K562 (cell line): ENCODE measurements around the gene NLRP12. TPM values are rescaled to one million over a fixed set of nuclear protein-coding genes. Genes with fewer than 3 reads are reported as not detected.

Experiments used
- ATAC-seq: fragments of 200-7000 bp; cut with Tn5 transposase; 3 replicates; pipeline ENCODE4 v1.9.1; 2020; ENCODE audit warnings: moderate library complexity
- BruUV-seq: library from RNA; stranded (reverse); fragments of 400-500 nt; replicated peaks from 2 replicates; lab custom pipeline; 2021; lab: Mats Ljungman, UMichigan
- CTCF ChIA-PET: fragments of 300-600 bp; formaldehyde crosslinking; extraction: SDS; loops from one replicate; lab custom pipeline; 2021; ENCODE audit warnings: low intra/inter-chr PET ratio; lab: Yijun Ruan, JAX
- POLR2A ChIA-PET: fragments of 300-600, 350-650 bp; sonication (Branson Sonifier 250); formaldehyde crosslinking; extraction: SDS; loops from one replicate; lab custom pipeline; 2021; ENCODE audit warnings: antibody characterized with exemption, inconsistent platforms; lab: Yijun Ruan, JAX
- DNase-seq, 4 experiments: peaks; one replicate each; pipeline versions ENCODE4 v3.0.0 to v3.0.0-alpha.2; 2011 to 2018; ENCODE audit warnings: low spot score in 3 of 4, mixed read lengths in 3 of 4; ENCODE audit errors: extremely low read depth in 1 of 4
- FAIRE-seq: peaks from 2 replicates; lab custom pipeline; 2011; peaks lifted over from hg19 to GRCh38; lab: Jason Lieb, UNC
- H2AFZ ChIP-seq: 2 replicates; pipeline ENCODE4 v1.6.0; 2011; ENCODE audit warnings: low read depth, low read length, control low read depth, inconsistent platforms
- H3K27ac ChIP-seq: fragments of 200-600 bp; 3 replicates; pipeline ENCODE4 v1.8.0; 2011; ENCODE audit warnings: low read depth, mild to moderate bottlenecking, control low read depth, inconsistent platforms, low read length, moderate library complexity, mixed read lengths; ENCODE audit errors: extremely low read depth
- H3K27me3 ChIP-seq, 2 experiments: fragments of 300-600 bp in 1 of 2; 2 replicates in 1 of 2; 3 replicates in 1 of 2; pipeline versions ENCODE4 v1.6.0 to v1.8.0; 2011; ENCODE audit warnings: inconsistent platforms in 2 of 2, low read length in 2 of 2, mild to moderate bottlenecking in 1 of 2, mixed read lengths in 1 of 2, moderate library complexity in 1 of 2; ENCODE audit not compliant: control insufficient read depth in 2 of 2, insufficient read depth in 2 of 2
- H3K36me3 ChIP-seq: fragments of 300-600 bp; 3 replicates; pipeline ENCODE4 v1.8.0; 2011; ENCODE audit warnings: mild to moderate bottlenecking, low read length, inconsistent platforms; ENCODE audit not compliant: control insufficient read depth, insufficient read depth
- H3K4me1 ChIP-seq, 2 experiments: fragments of 200-600 bp in 1 of 2; replicated peaks in 1 of 2; 2 replicates in 1 of 2; 3 replicates in 1 of 2; pipeline versions ENCODE4 v1.5.1 to v1.8.0; 2011; ENCODE audit warnings: inconsistent platforms in 2 of 2, low read length in 2 of 2, mild to moderate bottlenecking in 1 of 2, mixed read lengths in 1 of 2, moderate library complexity in 1 of 2; ENCODE audit not compliant: control insufficient read depth in 2 of 2, insufficient read depth in 2 of 2
- H3K4me2 ChIP-seq: 2 replicates; pipeline ENCODE4 v1.6.1; 2011; ENCODE audit warnings: low read length, control low read depth, inconsistent platforms, mixed read lengths; ENCODE audit not compliant: insufficient read depth
- H3K4me3 ChIP-seq: fragments of 200-600 bp; sonication (generic), shearing (Covaris generic); 2 replicates; pipeline ENCODE4 v1.5.1; 2016; ENCODE audit warnings: control low read depth, inconsistent platforms
- H3K79me2 ChIP-seq: fragments of 200-600 bp; 3 replicates; pipeline ENCODE4 v1.8.0; 2011; ENCODE audit warnings: low read length, inconsistent platforms; ENCODE audit not compliant: control insufficient read depth, insufficient read depth
- H3K9ac ChIP-seq, 2 experiments: 2 replicates each; pipeline versions ENCODE4 v1.6.0 to v1.6.1; 2011; ENCODE audit warnings: low read depth in 2 of 2, low read length in 2 of 2, control low read depth in 1 of 2, inconsistent platforms in 1 of 2, mild to moderate bottlenecking in 1 of 2, mixed read lengths in 1 of 2; ENCODE audit not compliant: insufficient read depth in 1 of 2
- H3K9me1 ChIP-seq: one replicate; pipeline ENCODE4 v1.6.0; 2011; ENCODE audit warnings: inconsistent platforms, mild to moderate bottlenecking, low read length, moderate library complexity; ENCODE audit not compliant: control insufficient read depth, insufficient read depth
- H3K9me3 ChIP-seq: replicated peaks from 2 replicates; pipeline ENCODE4 v1.5.1; 2011; ENCODE audit warnings: low read depth, low read length, inconsistent platforms; ENCODE audit not compliant: control insufficient read depth, insufficient read depth
- H4K20me1 ChIP-seq: replicated peaks from 2 replicates; pipeline ENCODE4 v1.6.1; 2011; ENCODE audit warnings: low read length, inconsistent platforms, mixed read lengths; ENCODE audit not compliant: control insufficient read depth, insufficient read depth
- ARID4B ChIP-seq: sonication (generic); formaldehyde crosslinking; IDR thresholded peaks from 2 replicates; pipeline ENCODE4 v1.8.0; 2022; ENCODE audit warnings: mild to moderate bottlenecking, missing genetic modification reagents
- LARP7 ChIP-seq: fragments of 450-650 bp; IDR thresholded peaks from 2 replicates; pipeline ENCODE4 v1.6.1; 2016
- LEF1 ChIP-seq: fragments of 450-650 bp; IDR thresholded peaks from 2 replicates; pipeline ENCODE4 v1.6.1; 2016; ENCODE audit warnings: mild to moderate bottlenecking
- WGBS: fragments of 100-300 bp; shearing (Covaris generic); methylation state at CpG from one replicate; pipeline ENCODE4 v1.1.6; 2016; ENCODE audit warnings: low coverage, mixed read lengths; ENCODE audit not compliant: insufficient coverage; ENCODE audit errors: missing lambda C conversion rate; 5-methylcytosine and 5-hydroxymethylcytosine counted together
- in situ Hi-C: fragments of 300-500 bp; cut with MboI; formaldehyde crosslinking; loops from 4 replicates; pipeline ENCODE4 v1.15.0; 2018; ENCODE audit warnings: inconsistent platforms, mixed read lengths
- intact Hi-C: fragments of 100-400 bp; cut with micrococcal nuclease; formaldehyde crosslinking; loops from 2 replicates; pipeline ENCODE4 v1.14.2; 2022
- polyA plus RNA-seq, 8 experiments: library from polyadenylated mRNA; depleted of rRNA in 4 of 8; stranded (reverse) in 5 of 8; unstranded in 3 of 8; fragments of >200 nt; fragmentation: Nextera tagmentation in 2 of 8; fragmentation: Illumina TruSeq in 1 of 8; extraction: Ambion mirVana in 2 of 8; extraction: Trizol in 1 of 8; gene quantifications; 2 replicates each; pipeline versions ENCODE4 v1.2.1 to v1.2.3, GENCODE V29; 2011 to 2014; ENCODE audit warnings: inconsistent platforms in 1 of 8, missing spikeins in 1 of 8
- total RNA-seq, 7 experiments: library from RNA; depleted of rRNA in 6 of 7; stranded (reverse); fragments of >200 nt in 6 of 7; fragmentation: Illumina TruSeq in 2 of 7; extraction: Trizol in 2 of 7; gene quantifications; 2 replicates each; pipeline versions ENCODE4 v1.2.1 to v1.2.3, GENCODE V29; 2011 to 2021; ENCODE audit warnings: low replicate concordance in 1 of 7

Gene NLRP12
- total and polyA plus RNA-seq, 9 of the 15 experiments (the other 6 are each of a cell fraction or from before 2014, with no cell fraction given) = not detected

- BruUV-seq = no TSS peak
- Histone ChIP-seq H3K9me3 (no peaks in the 10 kb centered on the region), H3K27ac (no peak overlapping the region), H3K79me2 (no peaks in the 10 kb centered on the region), H3K27me3 (peaks cover 6 to 52% of the 10 kb centered on the region in 2 experiments; a peak in 4 of 5 replicates), H3K36me3 (no peaks in the 10 kb centered on the region), H2AFZ (no peak overlapping the region), H4K20me1 (no peaks in the 10 kb centered on the region), H3K4me2 (no peak overlapping the region), H3K9me1 (no peaks in the 10 kb centered on the region), H3K4me3 (no peak overlapping the region), H3K9ac (no peak overlapping the region), H3K4me1 (peaks cover 0 to 3% of the 10 kb centered on the region in 2 experiments; a peak in 1 of 5 replicates)
- under 1% methylated on average over 10 of the region's 11 CpGs for WGBS
- in situ Hi-C loops = no loop called here
- ChIA-PET POLR2A (interaction anchor here (0.9 kb wide), 1 partner anchor 18 kb away, joined by 3 read pairs; no protein-coding TSS in a partner anchor), CTCF (no interaction called here)
- DNase-seq (no peak), ATAC-seq (no peak), FAIRE-seq (no peak)
- intact Hi-C loops = no loop called here
- TF ChIP-seq LEF1 (peak; percentile 51; the same call in 1 of the 2 replicates), LARP7 (no peak)
Measured at GRCh38 chr19:53785196-53785889, 38.8 kb downstream of the NLRP12 start.

- peaks cover 6 to 30% of the 10 kb centered on the region in 2 experiments; a peak in 4 of 5 replicates for H3K27me3 ChIP-seq
- ChIA-PET POLR2A (no interaction called here), CTCF (no interaction called here)
- no peaks in the 10 kb centered on the region for H3K36me3 ChIP-seq
- no peak for ATAC-seq
- H3K9ac ChIP-seq = no peak overlapping the region
- no peak overlapping the region for H2AFZ ChIP-seq
- BruUV-seq = no TSS peak
- no peak for FAIRE-seq
- H3K9me3 ChIP-seq = no peaks in the 10 kb centered on the region
- no peak overlapping the region for H3K4me2 ChIP-seq
- TF ChIP-seq ARID4B (CRISPR knock-in tag) = no peak
- DNase-seq = no peak
- no peak overlapping the region for H3K4me3 ChIP-seq
- H3K79me2 ChIP-seq = no peaks in the 10 kb centered on the region
- H3K9me1 ChIP-seq = no peaks in the 10 kb centered on the region
- no peaks in the 10 kb centered on the region; a peak in 1 of 5 replicates for H3K4me1 ChIP-seq
- no peak overlapping the region for H3K27ac ChIP-seq
- WGBS = 15% methylated on average over 4 of the region's 4 CpGs
- no peaks in the 10 kb centered on the region for H4K20me1 ChIP-seq
- in situ Hi-C loops = no loop called here
- intact Hi-C loops = no loop called here
Measured at GRCh38 chr19:53782698-53783097, 41.4 kb downstream of the NLRP12 start.
